ENCODE data around the gene CEMIP. TPM values are rescaled to one million over a fixed set of nuclear protein-coding genes. Genes with fewer than 3 reads are reported as not detected.
"Not testable (repeated sequence)": the region's sequence is repeated elsewhere in the genome, so short reads cannot be mapped to it uniquely, and the experiment has no call there.

CEMIP gene
- total and polyA plus RNA-seq, 7 experiments from 2014 or later, result 0.02 TPM; not detected in 6

DNA sequence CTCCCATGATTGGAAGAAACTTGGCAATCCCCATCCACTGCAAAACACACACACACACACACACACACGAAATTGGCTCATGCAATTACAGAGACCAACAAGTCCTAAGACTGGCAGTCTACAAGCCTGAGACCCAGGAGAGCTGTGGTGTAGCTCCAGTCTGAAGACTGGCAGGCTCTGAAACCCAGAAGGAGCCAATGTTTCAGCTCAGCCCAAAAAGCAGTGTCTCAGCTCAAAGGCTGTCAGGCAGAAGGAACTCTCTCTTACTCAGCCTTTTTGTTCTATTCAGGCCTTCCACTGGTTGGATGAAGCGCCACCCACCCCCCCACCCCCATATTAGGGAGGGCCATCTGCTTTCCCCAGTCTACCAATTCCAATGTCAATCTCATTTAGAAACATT is 178.4 kb downstream of the CEMIP start:
- no peaks in the 10 kb centered on the region for H3K27me3 Mint-ChIP-seq
- ChIA-PET CTCF (interaction anchor here (0.5 to 0.7 kb wide), 3 partner anchors 34 to 172 kb away, joined by 3 to 4 read pairs (median 3); no protein-coding TSS in a partner anchor), POLR2A (interaction anchor here (1.0 kb wide), 1 partner anchor 57 kb away, joined by 3 read pairs; no protein-coding TSS in a partner anchor)
- H3K27ac ChIP-seq (ENCODE audit: low read depth, low read length), result no peak overlapping the region
- no peaks in the 10 kb centered on the region for H3K27me3 ChIP-seq (ENCODE audit: control insufficient read depth in 2 of 2, insufficient read depth in 2 of 2, low read length in 2 of 2)
- no peaks in the 10 kb centered on the region for H3K9me3 ChIP-seq (ENCODE audit: control insufficient read depth in 2 of 3, low read length in 3 of 3)
- no peaks in the 10 kb centered on the region for H3K4me1 ChIP-seq (ENCODE audit: control insufficient read depth in 2 of 2, insufficient read depth in 2 of 2, low read length in 2 of 2)
- no peak for DNase-seq
- peaks cover 17 to 78% (median 52%) of the 10 kb centered on the region in 5 donors for H3K36me3 Mint-ChIP-seq
- intact Hi-C loops (cut with micrococcal nuclease), result no loop called here
- H3K36me3 ChIP-seq (ENCODE audit: control insufficient read depth in 2 of 3, insufficient read depth in 3 of 3, low read length in 3 of 3), result peaks cover 0 to 42% (median 0%) of the 10 kb centered on the region in 3 experiments
- no peak overlapping the region for H3K4me3 ChIP-seq (ENCODE audit: low read length)
- no peak overlapping the region for H3K27ac Mint-ChIP-seq
- no peak for ATAC-seq
- H3K4me3 Mint-ChIP-seq, result no peak overlapping the region
- peaks cover 9 to 23% (median 13%) of the 10 kb centered on the region in 7 donors for H3K4me1 Mint-ChIP-seq
- H3K9me3 Mint-ChIP-seq, result peaks cover 0 to 3% (median 0%) of the 10 kb centered on the region in 11 donors

DNA sequence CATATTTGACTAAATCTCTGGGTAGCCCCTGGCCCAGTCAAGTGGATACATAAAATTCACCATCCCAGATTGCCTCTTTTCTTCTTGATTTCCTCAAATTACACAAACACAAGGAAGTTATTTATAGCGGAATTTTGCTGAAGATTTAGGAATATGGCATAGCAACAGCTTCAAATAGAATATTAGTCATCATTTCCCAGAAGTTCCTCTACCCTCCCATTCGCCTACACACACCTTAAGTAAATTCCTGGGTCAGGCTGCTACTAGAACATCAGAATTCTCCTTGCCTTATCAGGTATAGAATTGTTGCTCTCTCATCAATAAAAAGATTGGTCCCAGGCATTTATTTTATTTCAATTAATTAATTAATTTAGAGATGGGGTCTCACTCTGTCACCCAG is 178.8 kb downstream of the CEMIP start:
- no peak for DNase-seq
- Mint-ChIP-seq H3K36me3 (peaks cover 14 to 78% (median 52%) of the 10 kb centered on the region in 5 donors), H3K4me3 (no peak overlapping the region), H3K4me1 (peaks cover 13 to 27% (median 17%) of the 10 kb centered on the region in 7 donors), H3K27me3 (no peaks in the 10 kb centered on the region), H3K27ac (no peak overlapping the region), H3K9me3 (peaks cover 0 to 4% (median 0%) of the 10 kb centered on the region in 11 donors)
- H3K27me3 ChIP-seq (ENCODE audit: control insufficient read depth in 2 of 2, insufficient read depth in 2 of 2, low read length in 2 of 2), result no peaks in the 10 kb centered on the region
- ChIA-PET POLR2A (interaction anchor here (1.0 kb wide), 1 partner anchor 56 kb away, joined by 3 read pairs; no protein-coding TSS in a partner anchor), CTCF (interaction anchor here (0.5 kb wide), 1 partner anchor 124 kb away, joined by 4 read pairs; no protein-coding TSS in a partner anchor)
- H3K27ac ChIP-seq (ENCODE audit: low read depth, low read length), result no peak overlapping the region
- ATAC-seq, result no peak
- no peaks in the 10 kb centered on the region for H3K9me3 ChIP-seq (ENCODE audit: control insufficient read depth in 2 of 3, low read length in 3 of 3)
- intact Hi-C loops (cut with micrococcal nuclease), result no loop called here
- H3K36me3 ChIP-seq (ENCODE audit: control insufficient read depth in 2 of 3, insufficient read depth in 3 of 3, low read length in 3 of 3), result peaks cover 0 to 39% (median 0%) of the 10 kb centered on the region in 3 experiments
- H3K4me1 ChIP-seq (ENCODE audit: control insufficient read depth in 2 of 2, insufficient read depth in 2 of 2, low read length in 2 of 2), result no peaks in the 10 kb centered on the region
- no peak overlapping the region for H3K4me3 ChIP-seq (ENCODE audit: low read length)

GRCh38 chr15:80958818-80959495 is 179.8 kb downstream of the CEMIP start:
- Mint-ChIP-seq H3K4me1 (peaks cover 14 to 29% (median 25%) of the 10 kb centered on the region in 7 donors), H3K27me3 (no peaks in the 10 kb centered on the region), H3K4me3 (no peak overlapping the region), H3K36me3 (peaks cover 10 to 80% (median 56%) of the 10 kb centered on the region in 5 donors), H3K27ac (no peak overlapping the region), H3K9me3 (peaks cover 0 to 4% (median 0%) of the 10 kb centered on the region in 11 donors)
- DNase-seq (no peak), ATAC-seq (no peak)
- ChIA-PET POLR2A (no interaction called here), CTCF (no interaction called here)
- intact Hi-C loops (cut with micrococcal nuclease), result no loop called here
- no peak overlapping the region for H3K4me3 ChIP-seq (ENCODE audit: low read length)
- no peaks in the 10 kb centered on the region for H3K27me3 ChIP-seq (ENCODE audit: control insufficient read depth in 2 of 2, insufficient read depth in 2 of 2, low read length in 2 of 2)
- no peaks in the 10 kb centered on the region for H3K9me3 ChIP-seq (ENCODE audit: control insufficient read depth in 2 of 3, low read length in 3 of 3)
- peaks cover 0 to 31% (median 0%) of the 10 kb centered on the region in 3 experiments for H3K36me3 ChIP-seq (ENCODE audit: control insufficient read depth in 2 of 3, insufficient read depth in 3 of 3, low read length in 3 of 3)
- no peaks in the 10 kb centered on the region for H3K4me1 ChIP-seq (ENCODE audit: control insufficient read depth in 2 of 2, insufficient read depth in 2 of 2, low read length in 2 of 2)
- no peak overlapping the region for H3K27ac ChIP-seq (ENCODE audit: low read depth, low read length)

- H3K4me3 ChIP-seq (ENCODE audit: low read length); DNase-seq; ATAC-seq; H3K9me3 ChIP-seq (ENCODE audit: control insufficient read depth in 2 of 3, low read length in 3 of 3); intact Hi-C loops (cut with micrococcal nuclease); H3K4me3 Mint-ChIP-seq; H3K27me3 Mint-ChIP-seq; CTCF ChIA-PET; H3K27ac Mint-ChIP-seq; POLR2A ChIA-PET; H3K4me1 ChIP-seq (ENCODE audit: control insufficient read depth in 2 of 2, insufficient read depth in 2 of 2, low read length in 2 of 2); H3K27me3 ChIP-seq (ENCODE audit: control insufficient read depth in 2 of 2, insufficient read depth in 2 of 2, low read length in 2 of 2); H3K27ac ChIP-seq (ENCODE audit: low read depth, low read length): not testable (repeated sequence)
- peaks cover 0 to 22% (median 3%) of the 10 kb centered on the region in 3 experiments for H3K36me3 ChIP-seq (ENCODE audit: control insufficient read depth in 2 of 3, insufficient read depth in 3 of 3, low read length in 3 of 3)
- H3K36me3 Mint-ChIP-seq, result peaks cover 13 to 66% (median 48%) of the 10 kb centered on the region in 5 donors
- peaks cover 17 to 40% (median 29%) of the 10 kb centered on the region in 7 donors for H3K4me1 Mint-ChIP-seq
- peaks cover 0 to 14% (median 0%) of the 10 kb centered on the region in 11 donors for H3K9me3 Mint-ChIP-seq
These were observed 186.3 kb downstream of the CEMIP start for GRCh38 chr15:80965454-80965853.

DNA sequence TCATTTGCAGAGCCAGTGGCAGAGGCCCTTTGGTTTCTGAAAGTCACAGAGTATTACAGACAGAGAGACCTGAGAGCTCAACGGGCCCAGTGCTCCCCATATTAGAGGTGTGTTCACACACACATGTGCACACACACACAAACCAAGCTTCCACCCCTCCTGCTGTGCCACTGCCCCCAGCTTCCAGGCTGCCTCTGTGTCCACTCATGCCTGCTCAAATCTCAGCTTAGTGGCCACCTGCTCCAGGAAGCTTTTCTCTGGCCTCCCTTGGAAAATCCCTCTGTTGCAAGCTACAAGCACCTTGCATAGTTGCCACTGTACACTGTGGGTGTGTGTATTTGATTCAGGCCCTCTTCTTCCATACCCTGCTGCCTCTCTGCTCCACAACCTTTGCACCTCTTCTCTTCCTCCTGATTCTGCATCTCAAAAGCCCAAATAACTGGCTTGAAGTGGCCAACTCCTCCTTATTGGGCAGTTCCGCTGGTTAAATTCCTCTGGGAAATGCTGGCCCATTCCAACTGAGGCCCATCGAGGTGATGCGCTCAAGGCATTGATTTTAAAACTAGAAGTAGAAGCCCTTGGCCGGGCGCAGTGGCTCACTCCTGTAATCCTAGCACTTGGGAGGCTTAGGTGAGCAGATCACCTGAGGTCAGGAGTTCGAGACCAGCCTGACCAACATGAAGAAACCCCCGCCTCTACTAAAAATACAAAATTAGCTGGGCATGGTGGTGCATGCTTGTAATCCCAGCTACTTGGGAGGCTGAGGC is 187.4 kb downstream of the CEMIP start:
- no peak overlapping the region for H3K4me3 Mint-ChIP-seq
- peaks cover 19 to 42% (median 24%) of the 10 kb centered on the region in 7 donors for H3K4me1 Mint-ChIP-seq
- H3K36me3 Mint-ChIP-seq, result peaks cover 13 to 55% (median 41%) of the 10 kb centered on the region in 5 donors
- H3K9me3 Mint-ChIP-seq, result peaks cover 0 to 14% (median 0%) of the 10 kb centered on the region in 11 donors
- H3K27me3 Mint-ChIP-seq, result no peaks in the 10 kb centered on the region
- intact Hi-C loops (cut with micrococcal nuclease), result no loop called here
- no peaks in the 10 kb centered on the region for H3K27me3 ChIP-seq (ENCODE audit: control insufficient read depth in 2 of 2, insufficient read depth in 2 of 2, low read length in 2 of 2)
- H3K27ac Mint-ChIP-seq, result peak overlapping the region in 2 of 9 donors; percentile 12 to 35
- CTCF ChIA-PET, result interaction anchor here (1.8 kb wide), 1 partner anchor 299 kb away, joined by 6 read pairs; no protein-coding TSS in a partner anchor
- H3K4me3 ChIP-seq (ENCODE audit: low read length), result no peak overlapping the region
- DNase-seq, result no peak
- H3K4me1 ChIP-seq (ENCODE audit: control insufficient read depth in 2 of 2, insufficient read depth in 2 of 2, low read length in 2 of 2), result no peaks in the 10 kb centered on the region
- no peaks in the 10 kb centered on the region for H3K9me3 ChIP-seq (ENCODE audit: control insufficient read depth in 2 of 3, low read length in 3 of 3)
- H3K36me3 ChIP-seq (ENCODE audit: control insufficient read depth in 2 of 3, insufficient read depth in 3 of 3, low read length in 3 of 3), result peaks cover 0 to 28% (median 3%) of the 10 kb centered on the region in 3 experiments
- POLR2A ChIA-PET, result no interaction called here
- H3K27ac ChIP-seq (ENCODE audit: low read depth, low read length), result no peak overlapping the region
- no peak for ATAC-seq

- POLR2A ChIA-PET, result no interaction called here
- CTCF ChIA-PET, result interaction anchor here (0.8 to 1.8 kb wide), 4 partner anchors 22 to 518 kb away, joined by 3 to 6 read pairs (median 3); no protein-coding TSS in a partner anchor
- H3K9me3 ChIP-seq (ENCODE audit: control insufficient read depth in 2 of 3, low read length in 3 of 3), result no peaks in the 10 kb centered on the region
- H3K4me3 Mint-ChIP-seq, result no peak overlapping the region
- H3K36me3 Mint-ChIP-seq, result peaks cover 11 to 51% (median 36%) of the 10 kb centered on the region in 5 donors
- H3K27ac Mint-ChIP-seq, result peak overlapping the region in 1 of 9 donors; percentile 45
- no peaks in the 10 kb centered on the region for H3K27me3 Mint-ChIP-seq
- no peak for DNase-seq
- no peak for ATAC-seq
- H3K4me1 Mint-ChIP-seq, result peaks cover 13 to 35% (median 15%) of the 10 kb centered on the region in 7 donors
- no peak overlapping the region for H3K27ac ChIP-seq (ENCODE audit: low read depth, low read length)
- peaks cover 0 to 32% (median 3%) of the 10 kb centered on the region in 3 experiments for H3K36me3 ChIP-seq (ENCODE audit: control insufficient read depth in 2 of 3, insufficient read depth in 3 of 3, low read length in 3 of 3)
- intact Hi-C loops (cut with micrococcal nuclease), result no loop called here
- peaks cover 0 to 13% (median 0%) of the 10 kb centered on the region in 11 donors for H3K9me3 Mint-ChIP-seq
- H3K4me3 ChIP-seq (ENCODE audit: low read length), result no peak overlapping the region
- no peaks in the 10 kb centered on the region for H3K27me3 ChIP-seq (ENCODE audit: control insufficient read depth in 2 of 2, insufficient read depth in 2 of 2, low read length in 2 of 2)
- H3K4me1 ChIP-seq (ENCODE audit: control insufficient read depth in 2 of 2, insufficient read depth in 2 of 2, low read length in 2 of 2), result no peaks in the 10 kb centered on the region
These were observed 188.3 kb downstream of the CEMIP start for GRCh38 chr15:80967451-80967850.

Measured in naive thymus-derived CD4-positive, alpha-beta T cell (primary cell).